Natural killer cell (primary cell): ENCODE data around the gene BMAL2. TPM values are rescaled to one million over a fixed set of nuclear protein-coding genes. Genes with fewer than 3 reads are reported as not detected.

Source experiments
- ATAC-seq, 3 donors: fragments of 150-1000 bp in 2 of 3; fragments of 200-7000 bp in 1 of 3; cut with Tn5 transposase; 1 replicate in 1 of 3; 2 replicates in 2 of 3; pipeline ENCODE4 v1.10.0; 2021; ENCODE audit warnings: mild to moderate bottlenecking in 2 of 3, moderate library complexity in 2 of 3
- DNase-seq, 2 donors: peaks; one replicate each; pipeline versions ENCODE4 v3.0.0 to v3.0.0-alpha.2; 2013 to 2021; ENCODE audit warnings: mixed read lengths in 1 of 2
- H3K27ac ChIP-seq: one replicate; pipeline ENCODE4 v1.5.1; 2013; ENCODE audit warnings: mild to moderate bottlenecking, low read length
- H3K27me3 ChIP-seq: one replicate; pipeline ENCODE4 v1.6.1; 2013; ENCODE audit warnings: low read length; ENCODE audit not compliant: control insufficient read depth, insufficient read depth
- H3K36me3 ChIP-seq: one replicate; pipeline ENCODE4 v1.6.1; 2013; ENCODE audit warnings: low read length; ENCODE audit not compliant: control insufficient read depth, insufficient read depth
- H3K4me1 ChIP-seq: one replicate; pipeline ENCODE4 v1.6.1; 2013; ENCODE audit warnings: low read length; ENCODE audit not compliant: control insufficient read depth, insufficient read depth
- H3K4me3 ChIP-seq: one replicate; pipeline ENCODE4 v1.5.1; 2013; ENCODE audit warnings: low read length
- H3K9me3 ChIP-seq: one replicate; pipeline ENCODE4 v1.6.1; 2013; ENCODE audit warnings: low read length; ENCODE audit not compliant: control insufficient read depth, insufficient read depth
- H3K27ac Mint-ChIP-seq, 2 donors: one replicate each; pipeline ENCODE4 v1.8.0; 2022; ENCODE audit warnings: mild to moderate bottlenecking in 2 of 2, mixed read lengths in 2 of 2, moderate library complexity in 1 of 2
- H3K27me3 Mint-ChIP-seq, 2 donors: one replicate each; pipeline ENCODE4 v1.8.0; 2022; ENCODE audit warnings: low read depth in 2 of 2, mixed read lengths in 2 of 2
- H3K36me3 Mint-ChIP-seq: one replicate; pipeline ENCODE4 v1.8.0; 2022; ENCODE audit warnings: mixed read lengths
- H3K4me1 Mint-ChIP-seq, 2 donors: one replicate each; pipeline ENCODE4 v1.8.0; 2022; ENCODE audit warnings: mixed read lengths in 2 of 2
- H3K4me3 Mint-ChIP-seq: one replicate; pipeline ENCODE4 v1.8.0; 2022; ENCODE audit warnings: mild to moderate bottlenecking, moderate library complexity, mixed read lengths
- H3K9me3 Mint-ChIP-seq, 2 donors: one replicate each; pipeline ENCODE4 v1.8.0; 2022; ENCODE audit warnings: mixed read lengths in 2 of 2
- CTCF ChIP-seq: fragments of 200-600 bp; IDR thresholded peaks from one replicate; pipeline ENCODE4 v1.8.0; 2022; ENCODE audit warnings: antibody characterized with exemption
- WGBS: methylation state at CpG from one replicate; pipeline ENCODE4 v1.1.7; 2013; ENCODE audit warnings: missing lambda C conversion rate; ENCODE audit not compliant: insufficient coverage; 5-methylcytosine and 5-hydroxymethylcytosine counted together
- intact Hi-C: fragments of 100-400 bp; cut with micrococcal nuclease; formaldehyde crosslinking; loops from one replicate; pipeline ENCODE4 v1.14.2; 2022
- total RNA-seq, 4 donors: library from RNA; stranded (reverse); fragments of 120-200 nt in 1 of 4; gene quantifications; one replicate each; pipeline versions ENCODE4 v1.2.3 to v1.2.4, GENCODE V29; 2013 to 2022

The BMAL2 gene
- total RNA-seq, 3 donors from 2014 or later (not counting 1 experiment from before 2014, with no cell fraction given), result 0.16 to 0.33 (median 0.19) TPM

- Mint-ChIP-seq H3K4me1 (no peaks in the 10 kb centered on the region), H3K27ac (no peak overlapping the region), H3K9me3 (no peaks in the 10 kb centered on the region), H3K4me3 (no peak overlapping the region), H3K36me3 (peaks cover 7% of the 10 kb centered on the region), H3K27me3 (no peaks in the 10 kb centered on the region)
- Histone ChIP-seq H3K27ac (no peak overlapping the region), H3K27me3 (no peaks in the 10 kb centered on the region), H3K9me3 (no peaks in the 10 kb centered on the region), H3K4me1 (no peaks in the 10 kb centered on the region), H3K4me3 (no peak overlapping the region), H3K36me3 (peaks cover 20% of the 10 kb centered on the region)
- intact Hi-C loops, result loop anchor here (10.0 kb wide), 1 partner anchor 291 kb away; the partner anchor contains the start of gene TM7SF3
- ATAC-seq (no peak), DNase-seq (peak in 1 of 2 donors; percentile 64)
- no CpG with 5 or more reads among the region's 1 CpG for WGBS
- TF ChIP-seq CTCF, result peak; percentile 70
Measured at GRCh38 chr12:27305673-27306456, 26.8 kb upstream of the BMAL2 start.

DNA sequence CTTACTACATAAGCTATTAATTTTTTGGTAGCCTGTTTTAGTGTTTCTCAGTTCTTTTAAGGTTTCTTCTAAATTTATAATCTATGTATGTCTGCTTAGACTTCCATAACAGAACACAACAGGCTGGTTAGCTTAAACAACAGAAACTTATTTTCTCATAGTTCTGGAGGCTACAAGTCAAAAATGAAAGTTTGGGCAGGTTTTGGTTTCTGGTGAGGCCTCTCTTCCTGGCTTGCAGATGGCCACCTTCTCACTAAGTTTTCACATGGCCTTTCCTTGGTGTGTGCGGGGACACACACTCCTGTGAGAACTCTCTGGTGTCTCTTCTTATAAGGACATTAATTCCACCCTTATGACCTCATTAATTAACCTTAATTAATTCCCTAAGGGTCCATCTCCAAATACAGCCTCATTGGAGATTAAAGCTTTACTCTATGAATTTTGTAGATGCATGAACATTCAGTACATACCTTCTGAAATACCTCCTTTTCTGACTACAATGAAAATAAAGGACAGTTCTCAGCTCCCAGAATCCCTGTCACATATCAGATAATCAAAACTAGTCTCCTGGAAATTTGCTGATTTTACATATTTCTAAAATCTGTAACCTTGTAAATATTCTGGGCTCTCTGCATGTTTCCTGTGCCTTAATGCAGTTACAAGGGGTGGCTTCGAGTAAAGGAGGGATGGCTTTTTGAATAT is 23.2 kb upstream of the BMAL2 start:
- H3K36me3 ChIP-seq, result peaks cover 23% of the 10 kb centered on the region

GRCh38 chr12:27309995-27310315 is 22.7 kb upstream of the BMAL2 start:
- H3K36me3 Mint-ChIP-seq, result peaks cover 7% of the 10 kb centered on the region
- no peak for TF ChIP-seq CTCF
- DNase-seq (no peak), ATAC-seq (no peak)
- no peak overlapping the region for H3K4me3 ChIP-seq
- 100% methylated on average over 1 of the region's 1 CpG for WGBS
- no peaks in the 10 kb centered on the region for H3K9me3 Mint-ChIP-seq
- H3K27ac ChIP-seq, result no peak overlapping the region
- intact Hi-C loops, result loop anchor here (10.0 kb wide), 1 partner anchor 295 kb away; the partner anchor contains the start of gene TM7SF3
- H3K9me3 ChIP-seq, result no peaks in the 10 kb centered on the region
- no peaks in the 10 kb centered on the region for H3K27me3 ChIP-seq
- H3K27ac Mint-ChIP-seq, result no peak overlapping the region
- H3K4me1 ChIP-seq, result no peaks in the 10 kb centered on the region
- no peaks in the 10 kb centered on the region for H3K27me3 Mint-ChIP-seq
- no peak overlapping the region for H3K4me3 Mint-ChIP-seq
- H3K4me1 Mint-ChIP-seq, result no peaks in the 10 kb centered on the region
- peaks cover 26% of the 10 kb centered on the region for H3K36me3 ChIP-seq

More for the DNA sequence above, 23.2 kb upstream of the BMAL2 start:
- Histone ChIP-seq H3K9me3 (no peaks in the 10 kb centered on the region), H3K4me3 (no peak overlapping the region), H3K27ac (no peak overlapping the region), H3K27me3 (no peaks in the 10 kb centered on the region), H3K4me1 (no peaks in the 10 kb centered on the region)
- Mint-ChIP-seq H3K9me3 (no peaks in the 10 kb centered on the region), H3K27ac (no peak overlapping the region), H3K4me3 (no peak overlapping the region), H3K4me1 (no peaks in the 10 kb centered on the region), H3K36me3 (peaks cover 7% of the 10 kb centered on the region), H3K27me3 (no peaks in the 10 kb centered on the region)
- TF ChIP-seq CTCF, result no peak
- 69% methylated on average over 2 of the region's 2 CpGs for WGBS
- DNase-seq, result no peak
- no peak for ATAC-seq
- intact Hi-C loops, result loop anchor here (10.0 kb wide), 1 partner anchor 295 kb away; the partner anchor contains the start of gene TM7SF3
